GM12801 (cell line): Measurements from ENCODE around the gene EVC2.

Source experiments
- TF ChIP-seq, protein P1 (sequence below): IDR thresholded peaks from one replicate; pipeline ENCODE4 v1.5.1; 2011; ENCODE audit warnings: control low read depth; ENCODE audit not compliant: insufficient read length; ENCODE audit errors: extremely low read depth

Gene EVC2

GRCh38 chr4:5750052-5750945 is 41.9 kb upstream of the EVC2 start:
- TF ChIP-seq, protein P1, sequence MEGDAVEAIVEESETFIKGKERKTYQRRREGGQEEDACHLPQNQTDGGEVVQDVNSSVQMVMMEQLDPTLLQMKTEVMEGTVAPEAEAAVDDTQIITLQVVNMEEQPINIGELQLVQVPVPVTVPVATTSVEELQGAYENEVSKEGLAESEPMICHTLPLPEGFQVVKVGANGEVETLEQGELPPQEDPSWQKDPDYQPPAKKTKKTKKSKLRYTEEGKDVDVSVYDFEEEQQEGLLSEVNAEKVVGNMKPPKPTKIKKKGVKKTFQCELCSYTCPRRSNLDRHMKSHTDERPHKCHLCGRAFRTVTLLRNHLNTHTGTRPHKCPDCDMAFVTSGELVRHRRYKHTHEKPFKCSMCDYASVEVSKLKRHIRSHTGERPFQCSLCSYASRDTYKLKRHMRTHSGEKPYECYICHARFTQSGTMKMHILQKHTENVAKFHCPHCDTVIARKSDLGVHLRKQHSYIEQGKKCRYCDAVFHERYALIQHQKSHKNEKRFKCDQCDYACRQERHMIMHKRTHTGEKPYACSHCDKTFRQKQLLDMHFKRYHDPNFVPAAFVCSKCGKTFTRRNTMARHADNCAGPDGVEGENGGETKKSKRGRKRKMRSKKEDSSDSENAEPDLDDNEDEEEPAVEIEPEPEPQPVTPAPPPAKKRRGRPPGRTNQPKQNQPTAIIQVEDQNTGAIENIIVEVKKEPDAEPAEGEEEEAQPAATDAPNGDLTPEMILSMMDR = no peak

GRCh38 chr4:5749568-5749967 is 41.2 kb upstream of the EVC2 start:
- TF ChIP-seq, protein P1 = no peak

DNA sequence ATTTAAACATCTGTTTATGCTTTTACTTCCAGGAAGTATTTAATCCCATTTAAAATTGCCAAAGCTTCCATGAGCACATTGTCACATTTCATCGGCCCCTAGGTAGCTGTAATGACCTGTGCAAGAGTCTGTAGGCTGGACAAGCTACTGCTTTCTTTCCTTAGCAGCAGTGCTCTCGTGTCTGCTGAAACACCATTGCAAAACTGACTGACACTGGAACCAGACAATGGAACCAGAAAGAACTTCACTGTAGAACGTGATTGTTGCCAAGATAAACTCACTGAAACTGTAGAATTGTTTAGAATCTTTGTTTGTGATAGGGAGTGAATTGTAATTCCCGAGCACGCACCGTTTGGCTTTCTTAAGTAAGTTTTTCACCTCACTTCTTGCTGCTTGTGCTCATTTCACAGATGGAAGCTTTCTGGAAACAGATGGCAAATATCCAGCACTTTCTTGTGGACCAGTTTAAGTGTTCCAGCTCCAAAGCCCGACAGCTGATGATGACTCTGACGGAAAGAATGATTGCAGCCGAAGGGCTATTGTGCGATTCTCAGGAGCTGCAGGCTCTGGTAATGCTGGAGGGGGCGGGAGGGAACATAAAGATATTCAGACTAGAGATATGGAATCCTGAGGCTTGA is 39.5 kb upstream of the EVC2 start:
- TF ChIP-seq, protein P1 = no peak

DNA sequence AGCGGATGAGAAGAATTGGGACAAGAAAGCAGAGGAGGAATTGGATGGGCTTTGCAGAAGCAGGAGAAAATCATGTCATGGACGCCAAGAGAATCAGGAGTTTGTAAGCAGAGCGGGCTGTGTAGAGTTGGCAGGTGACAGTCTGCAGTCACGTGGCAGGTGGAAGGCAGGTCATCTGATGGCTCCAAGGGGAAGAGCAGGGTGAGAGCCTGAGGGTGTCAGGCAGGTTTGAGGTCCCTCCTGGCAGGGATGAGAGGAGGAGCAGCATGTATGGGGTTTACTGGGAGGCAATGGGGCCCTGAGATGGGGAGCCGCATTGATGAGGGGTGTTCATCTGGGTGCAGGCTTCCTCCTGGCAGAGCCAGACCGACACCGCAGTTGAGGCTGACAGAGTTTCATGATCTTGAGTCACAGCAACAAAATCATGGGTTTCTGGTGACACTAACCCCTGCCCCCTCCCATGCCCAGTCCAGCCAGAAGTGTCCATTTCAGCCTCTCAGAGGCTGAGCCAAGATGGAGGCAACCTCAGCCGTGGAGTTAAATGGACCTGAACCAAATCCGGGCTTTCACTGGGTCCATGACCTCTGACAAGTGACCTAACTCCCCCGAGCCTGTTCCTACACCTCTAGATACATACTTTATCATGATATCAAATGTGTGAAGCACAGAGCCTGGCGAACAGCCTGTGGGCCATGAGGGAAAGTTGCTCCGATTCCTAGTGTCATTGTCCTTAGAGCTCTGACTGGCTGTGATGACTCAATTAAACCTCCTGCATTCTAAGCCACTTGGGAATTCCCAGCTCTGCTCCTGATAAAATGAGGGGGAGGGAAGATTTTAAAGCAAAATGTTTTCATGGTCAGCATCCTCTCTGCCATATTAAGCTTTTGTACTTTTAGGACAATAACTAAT is 38.7 kb upstream of the EVC2 start:
- TF ChIP-seq, protein P1 = no peak

- TF ChIP-seq, protein P1 = no peak
Measured at GRCh38 chr4:5746250-5746649, 37.9 kb upstream of the EVC2 start.

- TF ChIP-seq, protein P1 = no peak
Measured at GRCh38 chr4:5742968-5743367, 34.6 kb upstream of the EVC2 start.

DNA sequence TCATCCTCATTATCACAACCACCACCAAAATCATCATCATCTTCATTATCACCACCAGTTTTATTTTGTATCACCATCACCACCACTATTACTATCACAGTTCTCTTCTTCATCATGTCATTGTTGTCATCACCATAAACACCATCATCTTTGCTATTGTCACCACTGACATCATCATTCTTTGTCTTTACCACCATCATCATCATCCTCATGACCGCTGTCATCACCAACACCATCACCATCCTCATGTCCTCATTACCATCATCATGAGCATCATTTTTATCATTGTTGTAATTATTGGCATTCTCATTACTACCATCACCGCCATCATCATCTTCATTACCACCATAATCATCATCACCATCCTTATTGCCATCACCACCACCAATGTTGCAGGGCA is 34.0 kb upstream of the EVC2 start:
- TF ChIP-seq, protein P1 = no peak
